T47D (cell line): ENCODE measurements around the gene BRMS1.
A peak's percentile ranks its signal among the peaks of the same experiment; 100 is the strongest.

Source experiments
- DNase-seq, 2 experiments: peaks; one replicate each; pipeline versions ENCODE4 v3.0.0 to v3.0.0-alpha.2; 2011 to 2012; ENCODE audit warnings: low read depth in 1 of 2, low spot score in 1 of 2
- JUND ChIP-seq: IDR thresholded peaks from 2 replicates; pipeline ENCODE4 v1.6.1; 2012; ENCODE audit warnings: low read depth
- in situ Hi-C: cut with HindIII; loops from 2 replicates; pipeline ENCODE4 v1.10.0; 2016; ENCODE audit warnings: low sequenced_read_pairs, low pct_unique_long_range_greater_than_20kb

The BRMS1 gene

DNA sequence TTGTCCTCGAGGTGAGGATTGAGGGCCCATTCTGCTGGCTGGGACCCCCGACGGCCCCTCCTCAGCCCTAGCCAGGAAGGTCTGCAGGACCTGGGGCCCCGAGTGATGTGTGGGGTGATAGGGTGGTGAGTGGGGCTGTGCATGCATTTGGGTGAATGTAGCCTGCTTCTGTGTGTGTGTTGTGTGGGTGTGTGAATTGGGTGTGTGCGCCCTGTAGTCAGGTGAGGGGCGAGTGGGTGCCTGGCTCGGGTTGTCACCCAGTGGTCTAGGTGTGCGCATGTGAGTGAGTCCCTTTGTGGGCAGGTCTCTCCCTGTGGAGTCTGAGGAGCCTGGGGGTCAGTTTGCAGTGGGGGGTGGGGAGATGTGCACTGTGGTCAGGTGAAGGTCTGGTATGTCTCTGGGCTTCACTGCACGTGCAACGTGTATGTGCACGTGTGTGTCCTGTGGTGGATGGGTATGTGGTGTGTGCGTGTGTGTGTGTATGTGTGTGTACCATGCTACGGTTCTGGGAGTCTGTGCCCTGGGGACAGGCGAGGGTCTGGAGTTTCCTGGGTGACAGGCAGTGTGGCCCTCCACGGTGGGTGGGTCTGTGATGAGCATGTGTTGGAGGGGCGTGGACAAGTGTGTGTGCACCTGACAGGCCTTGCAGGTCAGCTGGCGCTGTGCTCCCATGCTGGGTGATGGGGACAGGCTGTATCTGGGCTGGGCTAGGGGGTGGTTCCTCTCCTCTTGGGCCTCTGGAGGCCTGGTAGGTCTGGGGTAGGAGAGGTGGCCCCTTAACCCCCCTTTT lies 52.2 kb downstream of the BRMS1 start:
- no peak for TF ChIP-seq JUND
- DNase-seq = no peak
- in situ Hi-C loops = no loop called here

DNA sequence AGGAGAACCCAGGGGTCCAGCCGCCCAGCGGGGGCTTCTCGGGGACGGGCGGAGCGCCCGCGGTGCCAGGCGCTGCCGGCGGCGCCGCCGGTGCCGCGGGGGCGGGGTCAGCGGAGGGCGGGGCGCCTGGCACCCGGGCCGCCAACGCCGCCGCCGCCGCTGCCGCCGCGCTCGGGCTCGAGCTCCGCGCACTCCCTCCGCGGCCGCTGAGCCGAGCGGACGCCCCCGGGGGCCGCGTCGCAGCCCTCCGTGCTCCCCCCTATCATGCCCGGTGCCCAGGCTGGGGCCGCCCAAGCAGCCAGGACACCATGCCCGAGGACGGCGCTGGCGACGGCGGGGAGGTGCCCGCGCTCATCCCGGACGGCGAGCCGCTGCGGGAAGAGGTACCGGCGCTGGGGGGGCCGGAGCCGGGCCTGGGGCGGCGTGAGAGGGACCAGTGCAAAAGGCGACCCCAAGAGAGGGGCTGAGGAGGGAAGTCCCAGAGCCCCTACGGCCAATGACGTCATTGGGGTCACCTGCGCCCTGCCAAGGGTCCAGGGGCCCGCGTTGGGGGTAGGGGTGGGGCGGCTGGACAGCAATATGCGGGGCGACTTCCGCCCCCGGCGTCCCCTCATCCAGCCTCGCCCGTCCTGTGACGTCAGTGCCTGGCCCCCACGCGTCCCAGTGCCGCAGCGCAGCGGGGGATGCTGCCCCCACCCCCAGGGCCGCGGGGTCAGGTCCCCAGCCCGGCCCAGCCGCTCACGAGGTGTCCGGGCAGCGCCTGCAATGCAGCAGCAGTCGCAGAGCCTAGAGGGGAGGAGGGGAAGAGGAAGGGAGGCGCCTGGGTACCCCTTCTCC lies 53.0 kb downstream of the BRMS1 start, which contains the start of gene TMEM151A:
TSS of gene TMEM151A (plus strand) at position 189 of the 837 bp plus-strand sequence. CDS start at position 309, 120 bp downstream.
- no peak for TF ChIP-seq JUND
- DNase-seq = no peak
- in situ Hi-C loops = no loop called here

DNA sequence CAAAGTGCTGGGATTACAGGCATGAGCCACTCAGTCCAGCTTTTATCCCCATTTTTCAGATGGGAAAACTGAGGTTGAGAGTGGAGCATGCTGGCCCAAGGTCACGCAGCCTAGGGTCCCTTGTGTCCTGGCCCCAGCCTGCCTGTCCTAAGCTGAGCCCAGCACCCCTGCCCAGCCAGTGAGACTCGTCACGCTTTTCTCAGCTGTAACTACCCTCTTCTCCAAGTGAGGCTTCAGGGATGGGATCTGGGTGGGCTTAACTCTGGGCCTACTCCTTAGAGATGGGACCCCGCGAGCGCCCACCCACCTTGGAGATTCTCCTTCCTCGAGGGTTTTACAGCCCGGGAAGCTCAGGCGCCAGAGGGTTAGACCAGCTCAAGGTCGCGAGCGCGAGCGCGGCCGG lies 53.6 kb downstream of the BRMS1 start:
- in situ Hi-C loops = no loop called here
- TF ChIP-seq JUND = no peak
- DNase-seq = no peak

DNA sequence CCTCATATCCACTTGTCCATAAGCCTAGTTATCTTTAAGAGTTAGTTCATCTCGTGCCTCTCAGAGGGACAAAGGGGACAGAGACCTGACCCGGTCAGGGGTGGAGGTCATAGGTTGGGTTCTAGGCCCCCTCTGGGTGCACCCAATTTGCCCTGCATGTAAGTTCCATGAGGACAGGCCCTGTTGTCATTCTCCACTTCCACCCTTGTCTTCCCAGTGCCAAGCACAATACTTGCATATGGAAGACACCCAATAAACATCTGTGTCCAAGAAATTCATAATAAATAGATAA lies 54.6 kb downstream of the BRMS1 start:
- TF ChIP-seq JUND = no peak
- in situ Hi-C loops = no loop called here
- no peak for DNase-seq

DNA sequence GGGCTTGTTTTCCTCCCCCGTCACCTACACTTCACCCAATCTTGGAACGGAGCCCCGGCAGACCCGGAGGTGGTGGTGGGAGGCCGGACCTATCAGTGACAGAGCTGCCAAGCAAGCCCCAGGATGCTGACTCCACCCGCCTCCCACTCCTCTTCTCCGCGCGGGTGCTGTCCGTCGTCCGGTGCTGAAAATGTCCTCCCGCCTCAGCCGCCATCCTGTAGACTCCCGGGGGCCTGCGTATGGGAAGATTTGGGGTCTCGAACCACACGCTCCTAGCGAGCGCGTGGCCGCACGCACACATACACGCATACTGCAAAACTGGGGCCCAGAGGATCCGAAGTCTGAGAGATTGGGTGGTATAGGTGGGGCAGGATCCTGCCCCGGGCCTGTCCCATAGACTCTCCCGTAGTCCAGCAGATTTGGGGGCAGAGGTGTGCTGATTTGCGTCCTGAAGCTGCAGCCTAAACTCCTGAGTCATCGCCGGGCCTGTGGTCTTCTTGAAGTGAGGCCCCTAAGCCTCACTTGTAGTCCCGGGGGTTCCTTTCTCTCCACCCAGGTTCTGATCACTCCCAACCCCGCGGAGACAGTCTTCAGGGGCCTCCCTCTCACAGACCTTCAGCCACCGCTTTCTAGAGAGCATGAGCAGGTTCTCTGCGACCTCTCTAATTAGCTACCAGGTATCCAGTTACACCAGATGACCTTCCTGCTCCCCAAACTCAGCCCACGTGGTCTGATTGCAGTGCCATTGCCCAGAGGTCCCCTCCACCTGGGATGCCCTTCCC lies 55.2 kb downstream of the BRMS1 start:
- in situ Hi-C loops = no loop called here
- peak; percentile 82 to 89 for DNase-seq
- TF ChIP-seq JUND = no peak

DNA sequence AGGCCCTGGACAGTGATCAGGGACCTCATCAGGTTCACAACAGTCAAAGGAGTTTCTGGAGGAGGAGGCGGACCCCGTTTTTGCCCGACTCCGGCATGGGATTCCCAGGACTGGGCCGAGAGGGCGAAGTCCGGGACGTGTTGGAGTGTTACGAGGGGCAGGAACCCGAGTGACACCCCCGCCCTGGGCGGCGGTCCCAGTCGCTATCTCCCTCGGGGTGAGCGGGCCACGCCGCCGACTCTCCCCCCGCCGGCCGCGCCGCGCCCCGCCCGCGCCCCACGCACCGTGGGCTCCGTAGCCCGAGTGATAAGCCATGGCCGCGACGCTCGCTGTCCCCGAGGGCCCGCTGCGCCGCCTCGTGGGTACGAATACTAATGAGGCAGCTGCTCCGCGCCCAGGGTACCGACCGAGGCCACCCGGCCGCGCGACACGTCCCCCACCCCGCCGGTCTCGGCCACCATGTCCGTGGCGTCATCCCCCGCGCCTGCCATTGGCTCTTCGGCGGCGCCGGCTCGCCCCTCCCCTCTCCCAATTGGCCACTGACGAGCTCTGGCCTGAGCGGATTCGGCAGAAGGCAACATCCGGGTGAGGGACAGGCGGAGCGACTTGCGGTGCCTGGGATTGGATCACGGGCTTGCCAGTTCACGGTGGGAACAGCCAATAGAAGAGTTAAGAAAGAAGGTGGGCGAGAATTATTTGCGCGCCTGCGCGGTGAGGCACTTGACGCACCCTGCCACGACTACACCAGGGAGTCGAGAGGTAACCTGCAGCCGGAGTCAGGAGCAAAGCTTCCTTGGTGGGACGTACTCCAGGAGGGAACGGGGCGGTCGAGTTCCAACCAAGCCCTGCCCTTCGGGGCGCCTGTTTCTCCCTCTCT lies 56.0 kb downstream of the BRMS1 start, which contains the start of gene YIF1A:
TSS of gene YIF1A (minus strand) at position 473 of the 877 bp plus-strand sequence. CDS start at position 315, 158 bp downstream.
- TF ChIP-seq JUND = no peak
- DNase-seq = peak; percentile 100
- in situ Hi-C loops = no loop called here

DNA sequence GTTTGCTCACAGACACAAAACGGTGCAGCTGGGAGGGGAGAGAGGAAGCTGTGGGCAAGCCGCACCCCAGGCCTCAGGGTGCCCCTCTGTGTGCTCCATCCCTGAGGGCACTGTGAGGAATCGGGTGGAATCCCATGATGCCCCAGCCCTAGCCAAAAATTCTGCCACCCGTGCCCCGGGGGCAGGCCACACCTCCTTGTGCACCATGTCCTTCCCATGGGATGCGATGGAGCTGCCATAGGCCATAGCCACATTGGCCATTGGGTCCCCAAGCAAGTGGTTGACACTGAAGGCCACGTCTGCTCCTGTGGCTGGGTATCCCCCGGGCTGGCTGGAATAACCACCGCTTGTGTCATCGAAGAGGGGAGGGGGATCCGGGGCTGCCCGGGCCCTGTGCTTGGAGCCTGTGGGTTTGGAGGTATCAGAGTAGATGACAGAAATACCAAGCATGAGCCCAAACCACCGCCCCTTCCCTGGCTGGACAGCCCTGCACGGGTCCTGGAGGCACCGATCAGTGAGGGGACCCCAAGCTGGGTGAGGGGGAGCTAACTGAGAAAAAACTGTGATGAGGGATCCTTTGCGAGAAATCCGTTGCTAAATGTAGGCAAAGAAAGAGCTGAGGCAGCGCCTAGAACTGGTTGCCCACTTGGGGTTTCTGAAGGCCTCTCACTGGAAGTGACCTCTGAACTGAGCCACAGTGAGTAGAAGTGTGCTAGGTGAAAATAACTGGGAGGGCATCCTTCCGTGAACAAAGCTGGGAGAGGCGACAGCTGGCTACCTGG lies 56.8 kb downstream of the BRMS1 start:
- in situ Hi-C loops = no loop called here
- no peak for DNase-seq
- no peak for TF ChIP-seq JUND
